ENCODE results near the gene GLI3.

GLI3 gene

GRCh38 chr7:42084263-42084662, 152.7 kb downstream of the GLI3 start:
- no peak for DNase-seq (ENCODE audit: low read depth)
- no peak for TF ChIP-seq CTCF (IDR thresholded peaks at IDR 0.05; ENCODE audit: insufficient read depth, low read depth, low read length, missing control alignments)
- H3K4me3 ChIP-seq (ENCODE audit: low read length), result no peak overlapping the region

GRCh38 chr7:42083284-42083683, 153.7 kb downstream of the GLI3 start:
- H3K4me3 ChIP-seq (ENCODE audit: low read length), result no peak overlapping the region
- no peak for DNase-seq (ENCODE audit: low read depth)

GRCh38 chr7:42082144-42082543, 154.9 kb downstream of the GLI3 start:
- no peak for TF ChIP-seq CTCF (IDR thresholded peaks at IDR 0.05; ENCODE audit: insufficient read depth, low read depth, low read length, missing control alignments)
- DNase-seq (ENCODE audit: low read depth), result peak; percentile 79

More at GRCh38 chr7:42083284-42083683, 153.7 kb downstream of the GLI3 start:
- TF ChIP-seq CTCF (IDR thresholded peaks at IDR 0.05; ENCODE audit: insufficient read depth, low read depth, low read length, missing control alignments), result no peak

GRCh38 chr7:42081671-42082070, 155.3 kb downstream of the GLI3 start:
- no peak for TF ChIP-seq CTCF (IDR thresholded peaks at IDR 0.05; ENCODE audit: insufficient read depth, low read depth, low read length, missing control alignments)
- no peak for DNase-seq (ENCODE audit: low read depth)

More at GRCh38 chr7:42082144-42082543, 154.9 kb downstream of the GLI3 start:
- no peak overlapping the region for H3K4me3 ChIP-seq (ENCODE audit: low read length)

GRCh38 chr7:42080841-42081586, 156.0 kb downstream of the GLI3 start:
- no peak for DNase-seq (ENCODE audit: low read depth)
- TF ChIP-seq CTCF (IDR thresholded peaks at IDR 0.05; ENCODE audit: insufficient read depth, low read depth, low read length, missing control alignments), result no peak
- no peak overlapping the region for H3K4me3 ChIP-seq (ENCODE audit: low read length)

More at GRCh38 chr7:42081671-42082070, 155.3 kb downstream of the GLI3 start:
- H3K4me3 ChIP-seq (ENCODE audit: low read length), result no peak overlapping the region

GRCh38 chr7:42077271-42078135, 159.5 kb downstream of the GLI3 start:
- TF ChIP-seq CTCF (IDR thresholded peaks at IDR 0.05; ENCODE audit: insufficient read depth, low read depth, low read length, missing control alignments), result no peak
- DNase-seq (ENCODE audit: low read depth), result peak; percentile 54
- H3K4me3 ChIP-seq (ENCODE audit: low read length), result no peak overlapping the region
